ENCODE data around the gene MAP1B. TPM values are rescaled to one million over a fixed set of nuclear protein-coding genes. Genes with fewer than 3 reads are reported as not detected.
"Not testable (repeated sequence)": the region's sequence is repeated elsewhere in the genome, so short reads cannot be mapped to it uniquely, and the experiment has no call there.

The MAP1B gene
- total and polyA plus RNA-seq, 9 donors, result 23.5 to 55.0 (median 27.8) TPM

- no peak overlapping the region for H3K4me3 ChIP-seq (ENCODE audit: low read length)
- no CpG with 5 or more reads among the region's 1 CpG for WGBS (ENCODE audit: insufficient coverage)
Measured at GRCh38 chr5:72071906-72072305, 35.4 kb upstream of the MAP1B start.

GRCh38 chr5:72074251-72074650 lies 33.0 kb upstream of the MAP1B start:
- WGBS (ENCODE audit: insufficient coverage), result no CpG with 5 or more reads among the region's 6 CpGs
- Histone ChIP-seq H3K36me3 (ENCODE audit: control insufficient read depth, insufficient read depth, low read length) (no peaks in the 10 kb centered on the region), H3K4me1 (ENCODE audit: control insufficient read depth, insufficient read depth, low read length) (no peaks in the 10 kb centered on the region), H3K27ac (ENCODE audit: low read length) (no peak overlapping the region), H3K27me3 (ENCODE audit: control insufficient read depth, insufficient read depth, low read length) (peaks cover 1% of the 10 kb centered on the region), H3K4me3 (ENCODE audit: low read length) (no peak overlapping the region), H3K9me3 (replicated peaks; ENCODE audit: control insufficient read depth, low read depth, low read length) (no peaks in the 10 kb centered on the region)
- no peak for DNase-seq

More at GRCh38 chr5:72071906-72072305, 35.4 kb upstream of the MAP1B start:
- no peak for DNase-seq
- H3K36me3 ChIP-seq (ENCODE audit: control insufficient read depth, insufficient read depth, low read length), result no peaks in the 10 kb centered on the region
- H3K27ac ChIP-seq (ENCODE audit: low read length), result no peak overlapping the region
- no peaks in the 10 kb centered on the region for H3K9me3 ChIP-seq (replicated peaks; ENCODE audit: control insufficient read depth, low read depth, low read length)
- H3K4me1 ChIP-seq (ENCODE audit: control insufficient read depth, insufficient read depth, low read length), result no peaks in the 10 kb centered on the region
- H3K27me3 ChIP-seq (ENCODE audit: control insufficient read depth, insufficient read depth, low read length), result no peaks in the 10 kb centered on the region

- peaks cover 3% of the 10 kb centered on the region for H3K27me3 ChIP-seq (ENCODE audit: control insufficient read depth, insufficient read depth, low read length)
- no peaks in the 10 kb centered on the region for H3K9me3 ChIP-seq (replicated peaks; ENCODE audit: control insufficient read depth, low read depth, low read length)
- DNase-seq, result no peak
- H3K4me1 ChIP-seq (ENCODE audit: control insufficient read depth, insufficient read depth, low read length), result no peaks in the 10 kb centered on the region
- no peak overlapping the region for H3K4me3 ChIP-seq (ENCODE audit: low read length)
- no CpG with 5 or more reads among the region's 3 CpGs for WGBS (ENCODE audit: insufficient coverage)
- H3K36me3 ChIP-seq (ENCODE audit: control insufficient read depth, insufficient read depth, low read length), result no peaks in the 10 kb centered on the region
- H3K27ac ChIP-seq (ENCODE audit: low read length), result no peak overlapping the region
Measured at GRCh38 chr5:72075461-72075860, 31.8 kb upstream of the MAP1B start.

GRCh38 chr5:72076621-72077300 lies 30.5 kb upstream of the MAP1B start:
- no peak overlapping the region for H3K27ac ChIP-seq (ENCODE audit: low read length)
- no peaks in the 10 kb centered on the region for H3K4me1 ChIP-seq (ENCODE audit: control insufficient read depth, insufficient read depth, low read length)
- H3K27me3 ChIP-seq (ENCODE audit: control insufficient read depth, insufficient read depth, low read length), result peaks cover 3% of the 10 kb centered on the region
- no peak for DNase-seq
- no peaks in the 10 kb centered on the region for H3K9me3 ChIP-seq (replicated peaks; ENCODE audit: control insufficient read depth, low read depth, low read length)
- WGBS (ENCODE audit: insufficient coverage), result no CpG with 5 or more reads among the region's 4 CpGs
- H3K4me3 ChIP-seq (ENCODE audit: low read length), result no peak overlapping the region
- no peaks in the 10 kb centered on the region for H3K36me3 ChIP-seq (ENCODE audit: control insufficient read depth, insufficient read depth, low read length)

- no peak overlapping the region for H3K4me3 ChIP-seq (ENCODE audit: low read length)
- DNase-seq, result no peak
- H3K27me3 ChIP-seq (ENCODE audit: control insufficient read depth, insufficient read depth, low read length), result peaks cover 5% of the 10 kb centered on the region
- no peaks in the 10 kb centered on the region for H3K36me3 ChIP-seq (ENCODE audit: control insufficient read depth, insufficient read depth, low read length)
- WGBS (ENCODE audit: insufficient coverage), result 86% methylated on average over 2 of the region's 3 CpGs
- no peaks in the 10 kb centered on the region for H3K9me3 ChIP-seq (replicated peaks; ENCODE audit: control insufficient read depth, low read depth, low read length)
- H3K27ac ChIP-seq (ENCODE audit: low read length), result no peak overlapping the region
- H3K4me1 ChIP-seq (ENCODE audit: control insufficient read depth, insufficient read depth, low read length), result no peaks in the 10 kb centered on the region
Measured at GRCh38 chr5:72077390-72077789, 29.9 kb upstream of the MAP1B start.

- Histone ChIP-seq H3K4me3 (ENCODE audit: low read length) (no peak overlapping the region), H3K9me3 (replicated peaks; ENCODE audit: control insufficient read depth, low read depth, low read length) (no peaks in the 10 kb centered on the region), H3K36me3 (ENCODE audit: control insufficient read depth, insufficient read depth, low read length) (no peaks in the 10 kb centered on the region), H3K27ac (ENCODE audit: low read length) (no peak overlapping the region), H3K4me1 (ENCODE audit: control insufficient read depth, insufficient read depth, low read length) (no peaks in the 10 kb centered on the region), H3K27me3 (ENCODE audit: control insufficient read depth, insufficient read depth, low read length) (peaks cover 5% of the 10 kb centered on the region)
- WGBS (ENCODE audit: insufficient coverage), result 11% methylated on average over 7 of the region's 7 CpGs
- DNase-seq, result no peak
Measured at GRCh38 chr5:72079288-72079687, 28.0 kb upstream of the MAP1B start.

- Histone ChIP-seq H3K36me3 (ENCODE audit: control insufficient read depth, insufficient read depth, low read length) (no peaks in the 10 kb centered on the region), H3K4me3 (ENCODE audit: low read length) (no peak overlapping the region), H3K9me3 (replicated peaks; ENCODE audit: control insufficient read depth, low read depth, low read length) (no peaks in the 10 kb centered on the region), H3K4me1 (ENCODE audit: control insufficient read depth, insufficient read depth, low read length) (no peaks in the 10 kb centered on the region), H3K27me3 (ENCODE audit: control insufficient read depth, insufficient read depth, low read length) (peaks cover 5% of the 10 kb centered on the region), H3K27ac (ENCODE audit: low read length) (no peak overlapping the region)
- no CpG with 5 or more reads among the region's 1 CpG for WGBS (ENCODE audit: insufficient coverage)
- DNase-seq, result no peak
Measured at GRCh38 chr5:72082048-72082447, 25.2 kb upstream of the MAP1B start.

- H3K36me3 ChIP-seq (ENCODE audit: control insufficient read depth, insufficient read depth, low read length), result no peaks in the 10 kb centered on the region
- no peaks in the 10 kb centered on the region for H3K4me1 ChIP-seq (ENCODE audit: control insufficient read depth, insufficient read depth, low read length)
- DNase-seq, result peak; percentile 56
- H3K27ac ChIP-seq (ENCODE audit: low read length), result no peak overlapping the region
- H3K9me3 ChIP-seq (replicated peaks; ENCODE audit: control insufficient read depth, low read depth, low read length), result no peaks in the 10 kb centered on the region
- peaks cover 2% of the 10 kb centered on the region for H3K27me3 ChIP-seq (ENCODE audit: control insufficient read depth, insufficient read depth, low read length)
- WGBS (ENCODE audit: insufficient coverage), result no CpG with 5 or more reads among the region's 4 CpGs
- H3K4me3 ChIP-seq (ENCODE audit: low read length), result no peak overlapping the region
Measured at GRCh38 chr5:72084876-72085275, 22.4 kb upstream of the MAP1B start.

GRCh38 chr5:72085319-72085718 lies 22.0 kb upstream of the MAP1B start:
- Histone ChIP-seq H3K27me3 (ENCODE audit: control insufficient read depth, insufficient read depth, low read length) (peaks cover 2% of the 10 kb centered on the region), H3K4me3 (ENCODE audit: low read length) (no peak overlapping the region), H3K4me1 (ENCODE audit: control insufficient read depth, insufficient read depth, low read length) (no peaks in the 10 kb centered on the region), H3K27ac (ENCODE audit: low read length) (no peak overlapping the region), H3K9me3 (replicated peaks; ENCODE audit: control insufficient read depth, low read depth, low read length) (no peaks in the 10 kb centered on the region), H3K36me3 (ENCODE audit: control insufficient read depth, insufficient read depth, low read length) (no peaks in the 10 kb centered on the region)
- DNase-seq, result no peak
- WGBS (ENCODE audit: insufficient coverage), result no CpG with 5 or more reads among the region's 2 CpGs

- not testable (repeated sequence) for H3K36me3 ChIP-seq (ENCODE audit: control insufficient read depth, insufficient read depth, low read length); H3K27me3 ChIP-seq (ENCODE audit: control insufficient read depth, insufficient read depth, low read length); H3K27ac ChIP-seq (ENCODE audit: low read length); H3K9me3 ChIP-seq (replicated peaks; ENCODE audit: control insufficient read depth, low read depth, low read length); H3K4me3 ChIP-seq (ENCODE audit: low read length); H3K4me1 ChIP-seq (ENCODE audit: control insufficient read depth, insufficient read depth, low read length); DNase-seq
- 100% methylated on average over 4 of the region's 8 CpGs for WGBS (ENCODE audit: insufficient coverage)
Measured at GRCh38 chr5:72089713-72090112, 17.6 kb upstream of the MAP1B start.

- no peak overlapping the region for H3K27ac ChIP-seq (ENCODE audit: low read length)
- no CpG with 5 or more reads among the region's 1 CpG for WGBS (ENCODE audit: insufficient coverage)
- no peaks in the 10 kb centered on the region for H3K27me3 ChIP-seq (ENCODE audit: control insufficient read depth, insufficient read depth, low read length)
- no peak overlapping the region for H3K4me3 ChIP-seq (ENCODE audit: low read length)
- no peaks in the 10 kb centered on the region for H3K36me3 ChIP-seq (ENCODE audit: control insufficient read depth, insufficient read depth, low read length)
- H3K4me1 ChIP-seq (ENCODE audit: control insufficient read depth, insufficient read depth, low read length), result no peaks in the 10 kb centered on the region
- H3K9me3 ChIP-seq (replicated peaks; ENCODE audit: control insufficient read depth, low read depth, low read length), result no peaks in the 10 kb centered on the region
- no peak for DNase-seq
Measured at GRCh38 chr5:72092074-72092473, 15.2 kb upstream of the MAP1B start.
